HEK293 (cell line): Measurements from ENCODE around the gene TMTC1.

ENCODE experiments used
- CTCF ChIA-PET: fragments of 350-600 bp; formaldehyde crosslinking; extraction: SDS; loops from one replicate; lab custom pipeline; 2021; ENCODE audit warnings: antibody characterized with exemption; lab: Yijun Ruan, JAX
- POLR2A ChIA-PET: fragments of 300-600 bp; formaldehyde crosslinking; extraction: SDS; loops from one replicate; lab custom pipeline; 2020; ENCODE audit warnings: antibody characterized with exemption, inconsistent platforms; lab: Yijun Ruan, JAX
- H3K27ac ChIP-seq: fragments of 200-500 bp; sonication (Bioruptor generic); 2 replicates; pipeline ENCODE4 v1.5.1; 2014; ENCODE audit warnings: low read depth, low read length, control low read depth, inconsistent platforms; ENCODE audit errors: extremely low read depth
- H3K36me3 ChIP-seq, 2 experiments: fragments of 200-500 bp in 1 of 2; sonication (Bioruptor generic) in 1 of 2; 1 replicate in 1 of 2; 2 replicates in 1 of 2; pipeline ENCODE4 v1.5.1; 2014 to 2017; ENCODE audit warnings: inconsistent platforms in 2 of 2, low read length in 2 of 2; ENCODE audit not compliant: control insufficient read depth in 2 of 2, insufficient read depth in 1 of 2
- H3K4me1 ChIP-seq: fragments of 200-500 bp; sonication (Bioruptor generic); 2 replicates; pipeline ENCODE4 v1.5.1; 2014; ENCODE audit warnings: mild to moderate bottlenecking, low read length, inconsistent platforms; ENCODE audit not compliant: control insufficient read depth, insufficient read depth
- H3K4me3 ChIP-seq: 2 replicates; pipeline ENCODE4 v1.5.1; 2011; ENCODE audit warnings: low read depth, mild to moderate bottlenecking, control low read depth, low read length, moderate library complexity
- H3K9me3 ChIP-seq: fragments of 200-500 bp; sonication (Bioruptor generic); 2 replicates; pipeline ENCODE4 v1.5.1; 2014; ENCODE audit warnings: low read depth, low read length, inconsistent platforms; ENCODE audit not compliant: control insufficient read depth, insufficient read depth
- BCL11A ChIP-seq: fragments of 450-650 bp; formaldehyde crosslinking; IDR thresholded peaks from 2 replicates; pipeline ENCODE4 v1.5.1; 2016; ENCODE audit warnings: low read depth, missing biosample characterization, missing genetic modification characterization
- GFI1B ChIP-seq: fragments of 450-650 bp; formaldehyde crosslinking; IDR thresholded peaks from 2 replicates; pipeline ENCODE4 v1.5.1; 2016; ENCODE audit warnings: missing biosample characterization, missing genetic modification characterization
- HOXA7 ChIP-seq: sonication (generic); formaldehyde crosslinking; IDR thresholded peaks from 2 replicates; pipeline ENCODE4 v1.8.1; 2022; ENCODE audit warnings: missing genetic modification reagents, borderline replicate concordance
- KLF7 ChIP-seq: fragments of 450-650 bp; formaldehyde crosslinking; IDR thresholded peaks from 2 replicates; pipeline ENCODE4 v1.5.1; 2016; ENCODE audit warnings: missing biosample characterization, missing genetic modification characterization, borderline replicate concordance
- SP7 ChIP-seq: fragments of 450-650 bp; formaldehyde crosslinking; IDR thresholded peaks from 2 replicates; pipeline ENCODE4 v1.5.1; 2016; ENCODE audit warnings: missing biosample characterization, missing genetic modification characterization
- WT1 ChIP-seq: fragments of 450-650 bp; formaldehyde crosslinking; IDR thresholded peaks from 2 replicates; pipeline ENCODE4 v1.5.1; 2016; ENCODE audit warnings: missing biosample characterization, missing genetic modification characterization
- ZNF138 ChIP-seq: fragments of 450-650 bp; formaldehyde crosslinking; IDR thresholded peaks from 2 replicates; pipeline ENCODE4 v1.5.1; 2016; ENCODE audit warnings: missing biosample characterization, missing genetic modification characterization, borderline replicate concordance
- ZNF324 ChIP-seq: fragments of 450-650 bp; formaldehyde crosslinking; IDR thresholded peaks from 2 replicates; pipeline ENCODE4 v1.5.1; 2016; ENCODE audit warnings: missing biosample characterization, missing genetic modification characterization
- ZNF433 ChIP-seq: fragments of 450-650 bp; formaldehyde crosslinking; IDR thresholded peaks from 2 replicates; pipeline ENCODE4 v1.5.1; 2016; ENCODE audit warnings: missing biosample characterization, missing genetic modification characterization, low read depth
- ZNF473 ChIP-seq: fragments of 450-650 bp; formaldehyde crosslinking; IDR thresholded peaks from 2 replicates; pipeline ENCODE4 v1.5.1; 2017; ENCODE audit warnings: missing biosample characterization, missing genetic modification characterization
- ZNF530 ChIP-seq: fragments of 450-650 bp; formaldehyde crosslinking; IDR thresholded peaks from 2 replicates; pipeline ENCODE4 v1.5.1; 2016; ENCODE audit warnings: low read depth, missing biosample characterization, missing genetic modification characterization
- ZNF561 ChIP-seq: fragments of 450-650 bp; IDR thresholded peaks from 2 replicates; pipeline ENCODE4 v1.5.1; 2018; ENCODE audit warnings: missing biosample characterization, missing genetic modification characterization, borderline replicate concordance
- ZNF677 ChIP-seq: fragments of 450-650 bp; IDR thresholded peaks from 2 replicates; pipeline ENCODE4 v1.5.0; 2018; ENCODE audit warnings: missing biosample characterization, mild to moderate bottlenecking, missing genetic modification characterization, moderate library complexity
- TF ChIP-seq, protein P1 (sequence below): fragments of 450-650 bp; formaldehyde crosslinking; IDR thresholded peaks from 2 replicates; pipeline ENCODE4 v1.5.1; 2016; ENCODE audit warnings: missing biosample characterization, missing genetic modification characterization
- TF ChIP-seq, protein P2 (sequence below): fragments of 450-650 bp; formaldehyde crosslinking; IDR thresholded peaks from 2 replicates; pipeline ENCODE4 v1.5.1; 2017; ENCODE audit warnings: missing biosample characterization, mild to moderate bottlenecking, missing genetic modification characterization, moderate library complexity
- TF ChIP-seq, protein P3 (sequence below): sonication (generic); formaldehyde crosslinking; IDR thresholded peaks from 2 replicates; pipeline ENCODE4 v1.8.1; 2022; ENCODE audit warnings: mild to moderate bottlenecking, moderate library complexity, missing genetic modification reagents
- TF ChIP-seq, protein P4 (sequence below): fragments of 450-650 bp; formaldehyde crosslinking; IDR thresholded peaks from 2 replicates; pipeline ENCODE4 v1.5.1; 2016; ENCODE audit warnings: missing biosample characterization, missing genetic modification characterization

The TMTC1 gene

DNA sequence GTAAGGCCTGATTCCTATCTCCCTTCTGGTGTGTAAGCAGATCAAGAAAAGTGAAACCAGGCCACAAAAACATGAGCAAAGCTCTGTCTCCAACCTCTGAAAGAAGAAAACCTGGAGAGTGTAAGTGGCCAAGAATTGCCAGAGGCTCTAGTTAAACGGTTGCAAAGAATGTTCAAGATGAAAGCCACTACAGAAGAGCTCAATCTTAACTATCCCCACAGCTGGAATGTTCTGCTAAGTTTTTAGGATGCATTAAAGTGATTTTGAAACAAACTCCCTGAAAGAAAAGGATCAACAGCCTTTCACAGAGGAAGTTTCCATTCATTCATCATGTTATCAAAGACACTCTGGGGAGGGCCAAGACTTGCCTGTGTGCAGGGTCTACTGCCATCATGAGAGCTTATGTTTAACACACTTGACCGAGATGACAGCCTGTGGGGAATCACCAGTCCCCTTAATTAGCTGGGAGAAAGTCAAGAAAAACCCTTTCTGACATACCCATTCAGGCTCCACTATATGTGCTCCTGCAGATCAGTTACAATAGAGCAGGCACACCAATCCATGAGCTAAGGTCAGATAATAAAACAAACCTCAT is 158.3 kb downstream of the TMTC1 start:
- H3K4me3 ChIP-seq, result no peak overlapping the region
- TF ChIP-seq ZNF324 (tag by site-specific recombination), result no peak
- no peak for TF ChIP-seq ZNF433 (tag by site-specific recombination)
- no peak for TF ChIP-seq WT1 (tag by site-specific recombination)
- TF ChIP-seq, protein P1, sequence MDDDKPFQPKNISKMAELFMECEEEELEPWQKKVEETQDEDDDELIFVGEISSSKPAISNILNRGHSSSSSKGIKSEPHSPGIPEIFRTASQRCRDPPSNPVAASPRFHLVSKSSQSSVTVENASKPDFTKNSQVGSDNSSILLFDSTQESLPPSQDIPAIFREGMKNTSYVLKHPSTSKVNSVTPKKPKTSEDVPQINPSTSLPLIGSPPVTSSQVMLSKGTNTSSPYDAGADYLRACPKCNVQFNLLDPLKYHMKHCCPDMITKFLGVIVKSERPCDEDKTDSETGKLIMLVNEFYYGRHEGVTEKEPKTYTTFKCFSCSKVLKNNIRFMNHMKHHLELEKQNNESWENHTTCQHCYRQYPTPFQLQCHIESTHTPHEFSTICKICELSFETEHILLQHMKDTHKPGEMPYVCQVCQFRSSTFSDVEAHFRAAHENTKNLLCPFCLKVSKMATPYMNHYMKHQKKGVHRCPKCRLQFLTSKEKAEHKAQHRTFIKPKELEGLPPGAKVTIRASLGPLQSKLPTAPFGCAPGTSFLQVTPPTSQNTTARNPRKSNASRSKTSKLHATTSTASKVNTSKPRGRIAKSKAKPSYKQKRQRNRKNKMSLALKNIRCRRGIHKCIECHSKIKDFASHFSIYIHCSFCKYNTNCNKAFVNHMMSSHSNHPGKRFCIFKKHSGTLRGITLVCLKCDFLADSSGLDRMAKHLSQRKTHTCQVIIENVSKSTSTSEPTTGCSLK (tag by site-specific recombination), result no peak
- no peak for TF ChIP-seq ZNF473 (tag by site-specific recombination)
- no peak for TF ChIP-seq KLF7 (tag by site-specific recombination)
- TF ChIP-seq ZNF561 (tag by site-specific recombination), result no peak
- TF ChIP-seq ZNF138 (tag by site-specific recombination), result no peak
- TF ChIP-seq, protein P2, sequence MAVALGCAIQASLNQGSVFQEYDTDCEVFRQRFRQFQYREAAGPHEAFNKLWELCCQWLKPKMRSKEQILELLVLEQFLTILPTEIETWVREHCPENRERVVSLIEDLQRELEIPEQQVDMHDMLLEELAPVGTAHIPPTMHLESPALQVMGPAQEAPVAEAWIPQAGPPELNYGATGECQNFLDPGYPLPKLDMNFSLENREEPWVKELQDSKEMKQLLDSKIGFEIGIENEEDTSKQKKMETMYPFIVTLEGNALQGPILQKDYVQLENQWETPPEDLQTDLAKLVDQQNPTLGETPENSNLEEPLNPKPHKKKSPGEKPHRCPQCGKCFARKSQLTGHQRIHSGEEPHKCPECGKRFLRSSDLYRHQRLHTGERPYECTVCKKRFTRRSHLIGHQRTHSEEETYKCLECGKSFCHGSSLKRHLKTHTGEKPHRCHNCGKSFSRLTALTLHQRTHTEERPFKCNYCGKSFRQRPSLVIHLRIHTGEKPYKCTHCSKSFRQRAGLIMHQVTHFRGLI (tag by site-specific recombination), result no peak
- no peak for TF ChIP-seq ZNF530 (tag by site-specific recombination)
- TF ChIP-seq, protein P3, sequence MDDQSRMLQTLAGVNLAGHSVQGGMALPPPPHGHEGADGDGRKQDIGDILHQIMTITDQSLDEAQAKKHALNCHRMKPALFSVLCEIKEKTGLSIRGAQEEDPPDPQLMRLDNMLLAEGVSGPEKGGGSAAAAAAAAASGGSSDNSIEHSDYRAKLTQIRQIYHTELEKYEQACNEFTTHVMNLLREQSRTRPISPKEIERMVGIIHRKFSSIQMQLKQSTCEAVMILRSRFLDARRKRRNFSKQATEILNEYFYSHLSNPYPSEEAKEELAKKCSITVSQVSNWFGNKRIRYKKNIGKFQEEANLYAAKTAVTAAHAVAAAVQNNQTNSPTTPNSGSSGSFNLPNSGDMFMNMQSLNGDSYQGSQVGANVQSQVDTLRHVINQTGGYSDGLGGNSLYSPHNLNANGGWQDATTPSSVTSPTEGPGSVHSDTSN (CRISPR knock-in tag), result no peak
- TF ChIP-seq, protein P4, sequence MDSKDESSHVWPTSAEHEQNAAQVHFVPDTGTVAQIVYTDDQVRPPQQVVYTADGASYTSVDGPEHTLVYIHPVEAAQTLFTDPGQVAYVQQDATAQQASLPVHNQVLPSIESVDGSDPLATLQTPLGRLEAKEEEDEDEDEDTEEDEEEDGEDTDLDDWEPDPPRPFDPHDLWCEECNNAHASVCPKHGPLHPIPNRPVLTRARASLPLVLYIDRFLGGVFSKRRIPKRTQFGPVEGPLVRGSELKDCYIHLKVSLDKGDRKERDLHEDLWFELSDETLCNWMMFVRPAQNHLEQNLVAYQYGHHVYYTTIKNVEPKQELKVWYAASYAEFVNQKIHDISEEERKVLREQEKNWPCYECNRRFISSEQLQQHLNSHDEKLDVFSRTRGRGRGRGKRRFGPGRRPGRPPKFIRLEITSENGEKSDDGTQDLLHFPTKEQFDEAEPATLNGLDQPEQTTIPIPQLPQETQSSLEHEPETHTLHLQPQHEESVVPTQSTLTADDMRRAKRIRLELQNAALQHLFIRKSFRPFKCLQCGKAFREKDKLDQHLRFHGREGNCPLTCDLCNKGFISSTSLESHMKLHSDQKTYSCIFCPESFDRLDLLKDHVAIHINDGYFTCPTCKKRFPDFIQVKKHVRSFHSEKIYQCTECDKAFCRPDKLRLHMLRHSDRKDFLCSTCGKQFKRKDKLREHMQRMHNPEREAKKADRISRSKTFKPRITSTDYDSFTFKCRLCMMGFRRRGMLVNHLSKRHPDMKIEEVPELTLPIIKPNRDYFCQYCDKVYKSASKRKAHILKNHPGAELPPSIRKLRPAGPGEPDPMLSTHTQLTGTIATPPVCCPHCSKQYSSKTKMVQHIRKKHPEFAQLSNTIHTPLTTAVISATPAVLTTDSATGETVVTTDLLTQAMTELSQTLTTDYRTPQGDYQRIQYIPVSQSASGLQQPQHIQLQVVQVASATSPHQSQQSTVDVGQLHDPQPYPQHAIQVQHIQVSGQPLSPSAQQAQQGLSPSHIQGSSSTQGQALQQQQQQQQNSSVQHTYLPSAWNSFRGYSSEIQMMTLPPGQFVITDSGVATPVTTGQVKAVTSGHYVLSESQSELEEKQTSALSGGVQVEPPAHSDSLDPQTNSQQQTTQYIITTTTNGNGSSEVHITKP (tag by site-specific recombination), result no peak
- TF ChIP-seq HOXA7 (CRISPR knock-in tag), result no peak
- TF ChIP-seq ZNF677 (tag by site-specific recombination), result no peak
- no peak for TF ChIP-seq BCL11A (tag by site-specific recombination)
- TF ChIP-seq GFI1B (tag by site-specific recombination), result no peak
- TF ChIP-seq SP7, result no peak
- CTCF ChIA-PET, result no interaction called here
- no peak overlapping the region for H3K27ac ChIP-seq
- POLR2A ChIA-PET, result no interaction called here
- H3K36me3 ChIP-seq, result no peaks in the 10 kb centered on the region
- H3K9me3 ChIP-seq, result no peaks in the 10 kb centered on the region
- peaks cover 7% of the 10 kb centered on the region; the same call in 1 of the 2 replicates for H3K4me1 ChIP-seq
